NCI-H446 (cell line): ENCODE data around the gene UGGT2.
A peak's percentile ranks its signal among the peaks of the same experiment; 100 is the strongest.
"Not testable (repeated sequence)": the region's sequence is repeated elsewhere in the genome, so short reads cannot be mapped to it uniquely, and the experiment has no call there.

Experiments used
- DNase-seq, 2 experiments: peaks; one replicate each; lab custom pipeline; 2025; lab: John Stamatoyannopoulos, UW

UGGT2 gene

GRCh38 chr13:96053003-96053703, at the start of gene UGGT2:
UGGT2 (minus strand) TSS chr13:96053401; CDS start chr13:96053312, 89 bp downstream.
- peak in 1 of 2 experiments; percentile 56 for DNase-seq

GRCh38 chr13:96100457-96101220, 47.4 kb upstream of the UGGT2 start:
- DNase-seq: no peak

GRCh38 chr13:96093296-96094006, 40.2 kb upstream of the UGGT2 start:
- DNase-seq: no peak

- no peak for DNase-seq
These were observed 38.2 kb upstream of the UGGT2 start for GRCh38 chr13:96091164-96092117.

GRCh38 chr13:96090240-96091101, 37.3 kb upstream of the UGGT2 start:
- DNase-seq: no peak

- DNase-seq: peak in 1 of 2 experiments; percentile 1
These were observed 36.6 kb upstream of the UGGT2 start, which contains the start of gene HS6ST3 for GRCh38 chr13:96089749-96090239. HS6ST3 (plus strand) TSS chr13:96090107.

GRCh38 chr13:96089139-96089538, 35.9 kb upstream of the UGGT2 start:
- no peak for DNase-seq

GRCh38 chr13:96086736-96087135, 33.5 kb upstream of the UGGT2 start:
- DNase-seq: no peak

- DNase-seq: no peak
These were observed 29.4 kb upstream of the UGGT2 start for GRCh38 chr13:96082640-96083039.

- no peak for DNase-seq
These were observed 28.7 kb upstream of the UGGT2 start for GRCh38 chr13:96081888-96082287.

GRCh38 chr13:96080676-96081075, 27.5 kb upstream of the UGGT2 start:
- DNase-seq: no peak

- DNase-seq: no peak
These were observed 22.8 kb upstream of the UGGT2 start for GRCh38 chr13:96075953-96076543.

GRCh38 chr13:96072392-96072791, 19.2 kb upstream of the UGGT2 start:
- DNase-seq: no peak

GRCh38 chr13:96071504-96071903, 18.3 kb upstream of the UGGT2 start:
- no peak for DNase-seq

GRCh38 chr13:96068729-96069128, 15.5 kb upstream of the UGGT2 start:
- DNase-seq: no peak

GRCh38 chr13:96065849-96066248, 12.6 kb upstream of the UGGT2 start:
- DNase-seq: no peak

GRCh38 chr13:96052656-96053002, 572 bp downstream of the UGGT2 start:
- no peak for DNase-seq

GRCh38 chr13:96051946-96052345, 1.3 kb downstream of the UGGT2 start:
- DNase-seq: not testable (repeated sequence)

GRCh38 chr13:96051491-96051890, 1.7 kb downstream of the UGGT2 start:
- not testable (repeated sequence) for DNase-seq

GRCh38 chr13:96050955-96051354, 2.2 kb downstream of the UGGT2 start:
- not testable (repeated sequence) for DNase-seq
